DOHH2 (cell line): ENCODE measurements around the gene DCDC2.
"Not testable (repeated sequence)": the region's sequence is repeated elsewhere in the genome, so short reads cannot be mapped to it uniquely, and the experiment has no call there.

ENCODE experiments used
- H3F3A ChIP-seq: fragments of 200-600 bp; sonication (generic), shearing (Covaris generic); 2 replicates; pipeline ENCODE4 v1.6.0; 2016; ENCODE audit warnings: antibody characterized with exemption, mild to moderate bottlenecking; ENCODE audit not compliant: control insufficient read depth, insufficient read depth
- H3K27ac ChIP-seq: fragments of 200-600 bp; sonication (generic); 2 replicates; pipeline ENCODE4 v1.5.1; 2014; ENCODE audit warnings: low read depth, mild to moderate bottlenecking, low read length, moderate library complexity
- H3K27me3 ChIP-seq: fragments of 200-600 bp; sonication (generic); 2 replicates; pipeline ENCODE4 v1.6.1; 2014; ENCODE audit warnings: mild to moderate bottlenecking, low read length, mixed read lengths; ENCODE audit not compliant: control insufficient read depth
- H3K36me3 ChIP-seq: fragments of 200-600 bp; sonication (generic); 2 replicates; pipeline ENCODE4 v1.6.1; 2014; ENCODE audit warnings: mild to moderate bottlenecking, low read length, moderate library complexity, mixed read lengths; ENCODE audit not compliant: control insufficient read depth
- H3K4me1 ChIP-seq: fragments of 200-600 bp; sonication (generic); 2 replicates; pipeline ENCODE4 v1.6.1; 2014; ENCODE audit warnings: mild to moderate bottlenecking, low read length, mixed read lengths; ENCODE audit not compliant: control insufficient read depth
- H3K4me2 ChIP-seq: fragments of 200-600 bp; sonication (generic); 2 replicates; pipeline ENCODE4 v1.6.0; 2014; ENCODE audit warnings: mild to moderate bottlenecking, low read length, moderate library complexity
- H3K4me3 ChIP-seq: fragments of 200-600 bp; sonication (generic); 2 replicates; pipeline ENCODE4 v1.5.1; 2014; ENCODE audit warnings: mild to moderate bottlenecking, low read length, mixed read lengths
- H3K79me2 ChIP-seq: fragments of 200-600 bp; sonication (generic); 2 replicates; pipeline ENCODE4 v1.6.1; 2014; ENCODE audit warnings: mild to moderate bottlenecking, low read length, mixed read lengths; ENCODE audit not compliant: control insufficient read depth
- H3K9me2 ChIP-seq: fragments of 200-600 bp; sonication (generic); replicated peaks from 2 replicates; pipeline ENCODE4 v1.6.1; 2014; ENCODE audit warnings: mild to moderate bottlenecking, low read length, mixed read lengths; ENCODE audit not compliant: control insufficient read depth
- H3K9me3 ChIP-seq: fragments of 200-600 bp; sonication (generic); 2 replicates; pipeline ENCODE4 v1.6.1; 2014; ENCODE audit warnings: antibody characterized with exemption, low read length, mixed read lengths; ENCODE audit not compliant: control insufficient read depth, insufficient read depth
- H4K20me1 ChIP-seq: fragments of 200-600 bp; sonication (generic); 2 replicates; pipeline ENCODE4 v1.6.0; 2014; ENCODE audit warnings: low read depth, mild to moderate bottlenecking, antibody characterized with exemption, low read length, moderate library complexity; ENCODE audit not compliant: control insufficient read depth, insufficient read depth
- CTCF ChIP-seq: fragments of 200-600 bp; sonication (generic); IDR thresholded peaks from one replicate; pipeline ENCODE4 v1.5.1; 2014; ENCODE audit warnings: antibody characterized with exemption, mild to moderate bottlenecking, low read depth, low read length; ENCODE audit not compliant: poor library complexity, severe bottlenecking
- EZH2phosphoT487 ChIP-seq: fragments of 200-600 bp; sonication (generic); IDR thresholded peaks from 2 replicates; pipeline ENCODE4 v1.6.1; 2017; ENCODE audit warnings: borderline replicate concordance, mild to moderate bottlenecking, antibody characterized with exemption, low read length, moderate library complexity, mixed read lengths

DCDC2 gene

GRCh38 chr6:24323632-24324337, 34.1 kb downstream of the DCDC2 start:
- Histone ChIP-seq H3F3A (no peaks in the 10 kb centered on the region), H3K4me2 (no peak overlapping the region), H3K9me2 (no peaks in the 10 kb centered on the region), H3K4me3 (no peak overlapping the region), H3K36me3 (no peaks in the 10 kb centered on the region), H3K27me3 (peaks cover 6% of the 10 kb centered on the region; the same call in 1 of the 2 replicates), H4K20me1 (no peaks in the 10 kb centered on the region), H3K9me3 (no peaks in the 10 kb centered on the region), H3K79me2 (no peaks in the 10 kb centered on the region), H3K4me1 (no peaks in the 10 kb centered on the region), H3K27ac (no peak overlapping the region)
- TF ChIP-seq CTCF (no peak), EZH2phosphoT487 (no peak)

- H3K79me2 ChIP-seq = no peaks in the 10 kb centered on the region
- H3K9me2 ChIP-seq = no peaks in the 10 kb centered on the region
- no peak for TF ChIP-seq EZH2phosphoT487
- TF ChIP-seq CTCF = no peak
- peaks cover 6% of the 10 kb centered on the region; the same call in 1 of the 2 replicates for H3K27me3 ChIP-seq
- no peaks in the 10 kb centered on the region for H3K4me1 ChIP-seq
- no peaks in the 10 kb centered on the region for H3F3A ChIP-seq
- no peaks in the 10 kb centered on the region for H4K20me1 ChIP-seq
- no peak overlapping the region for H3K4me3 ChIP-seq
- H3K9me3 ChIP-seq = no peaks in the 10 kb centered on the region
- no peak overlapping the region for H3K27ac ChIP-seq
- H3K4me2 ChIP-seq = no peak overlapping the region
- H3K36me3 ChIP-seq = no peaks in the 10 kb centered on the region
These were observed 34.9 kb downstream of the DCDC2 start for GRCh38 chr6:24322924-24323323.

- H3K4me2 ChIP-seq, H3F3A ChIP-seq, H3K36me3 ChIP-seq, H3K27ac ChIP-seq, H3K9me3 ChIP-seq, H4K20me1 ChIP-seq, H3K4me1 ChIP-seq, H3K9me2 ChIP-seq, H3K27me3 ChIP-seq, H3K4me3 ChIP-seq, H3K79me2 ChIP-seq: not testable (repeated sequence)
These were observed 35.4 kb downstream of the DCDC2 start for GRCh38 chr6:24322446-24322845.

- Histone ChIP-seq H3K9me3 (no peaks in the 10 kb centered on the region), H3K9me2 (no peaks in the 10 kb centered on the region), H4K20me1 (no peaks in the 10 kb centered on the region), H3K4me2 (no peak overlapping the region), H3K4me3 (no peak overlapping the region), H3F3A (no peaks in the 10 kb centered on the region), H3K79me2 (no peaks in the 10 kb centered on the region), H3K36me3 (no peaks in the 10 kb centered on the region), H3K27ac (no peak overlapping the region), H3K4me1 (no peaks in the 10 kb centered on the region), H3K27me3 (peaks cover 6% of the 10 kb centered on the region; the same call in 1 of the 2 replicates)
- no peak for TF ChIP-seq EZH2phosphoT487
- no peak for TF ChIP-seq CTCF
These were observed 36.2 kb downstream of the DCDC2 start for GRCh38 chr6:24321538-24322162.
